ENCODE results near the gene KRTAP10-4.
"Not testable (repeated sequence)": the region's sequence is repeated elsewhere in the genome, so short reads cannot be mapped to it uniquely, and the experiment has no call there.

Gene KRTAP10-4

DNA sequence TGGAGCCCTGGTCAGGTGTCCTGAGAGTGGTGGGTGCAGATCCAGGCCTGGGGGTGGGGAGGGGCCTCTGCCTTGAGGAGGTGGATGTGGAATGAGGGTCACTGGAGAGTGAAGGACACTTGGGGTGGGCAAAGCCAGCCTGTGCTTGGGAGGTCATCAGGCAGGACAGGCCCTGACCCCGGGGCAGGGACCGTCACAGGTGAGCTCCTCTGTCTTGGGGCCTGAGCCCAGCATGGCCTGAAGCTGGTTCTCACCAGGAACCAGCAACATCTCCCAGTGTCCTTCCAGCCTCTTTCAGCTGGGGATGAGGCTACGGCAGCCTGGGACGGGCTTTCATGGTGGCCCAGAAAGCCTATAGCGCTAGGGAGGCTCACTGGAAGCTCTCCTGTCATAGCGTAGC lies 21.4 kb upstream of the KRTAP10-4 start:
- in situ Hi-C loops (cut with MboI; ENCODE audit: low sequenced_read_pairs, unreplicated experiment) = no loop called here
- DNase-seq (ENCODE audit: low spot score) = no peak
- TF ChIP-seq, protein P1, sequence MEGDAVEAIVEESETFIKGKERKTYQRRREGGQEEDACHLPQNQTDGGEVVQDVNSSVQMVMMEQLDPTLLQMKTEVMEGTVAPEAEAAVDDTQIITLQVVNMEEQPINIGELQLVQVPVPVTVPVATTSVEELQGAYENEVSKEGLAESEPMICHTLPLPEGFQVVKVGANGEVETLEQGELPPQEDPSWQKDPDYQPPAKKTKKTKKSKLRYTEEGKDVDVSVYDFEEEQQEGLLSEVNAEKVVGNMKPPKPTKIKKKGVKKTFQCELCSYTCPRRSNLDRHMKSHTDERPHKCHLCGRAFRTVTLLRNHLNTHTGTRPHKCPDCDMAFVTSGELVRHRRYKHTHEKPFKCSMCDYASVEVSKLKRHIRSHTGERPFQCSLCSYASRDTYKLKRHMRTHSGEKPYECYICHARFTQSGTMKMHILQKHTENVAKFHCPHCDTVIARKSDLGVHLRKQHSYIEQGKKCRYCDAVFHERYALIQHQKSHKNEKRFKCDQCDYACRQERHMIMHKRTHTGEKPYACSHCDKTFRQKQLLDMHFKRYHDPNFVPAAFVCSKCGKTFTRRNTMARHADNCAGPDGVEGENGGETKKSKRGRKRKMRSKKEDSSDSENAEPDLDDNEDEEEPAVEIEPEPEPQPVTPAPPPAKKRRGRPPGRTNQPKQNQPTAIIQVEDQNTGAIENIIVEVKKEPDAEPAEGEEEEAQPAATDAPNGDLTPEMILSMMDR (IDR thresholded peaks at IDR 0.05; ENCODE audit: borderline replicate concordance, control extremely low read depth, extremely low read depth, insufficient read depth, missing control alignments) = no peak

DNA sequence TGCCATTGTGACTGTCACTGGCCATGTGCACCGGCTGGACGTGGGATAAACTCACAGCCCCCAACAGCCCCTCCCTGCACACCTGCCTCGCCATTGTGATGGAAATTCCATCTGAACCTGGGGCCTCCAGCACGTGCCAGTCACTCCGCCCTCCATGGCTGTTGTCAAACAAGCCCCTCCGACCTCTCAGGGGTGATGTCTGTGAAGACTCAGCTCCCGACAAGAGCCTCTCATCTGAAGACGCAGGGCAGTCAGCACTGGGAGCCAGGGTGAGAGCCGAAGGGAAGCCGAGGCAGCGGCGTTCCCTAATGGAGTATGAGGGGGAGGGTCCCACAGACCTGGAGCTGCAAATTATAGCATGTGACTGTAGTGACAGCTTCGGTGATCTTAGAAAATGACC lies 20.8 kb upstream of the KRTAP10-4 start:
- DNase-seq (ENCODE audit: low spot score) = no peak
- TF ChIP-seq, protein P1 (IDR thresholded peaks at IDR 0.05; ENCODE audit: borderline replicate concordance, control extremely low read depth, extremely low read depth, insufficient read depth, missing control alignments) = no peak
- in situ Hi-C loops (cut with MboI; ENCODE audit: low sequenced_read_pairs, unreplicated experiment) = no loop called here

DNA sequence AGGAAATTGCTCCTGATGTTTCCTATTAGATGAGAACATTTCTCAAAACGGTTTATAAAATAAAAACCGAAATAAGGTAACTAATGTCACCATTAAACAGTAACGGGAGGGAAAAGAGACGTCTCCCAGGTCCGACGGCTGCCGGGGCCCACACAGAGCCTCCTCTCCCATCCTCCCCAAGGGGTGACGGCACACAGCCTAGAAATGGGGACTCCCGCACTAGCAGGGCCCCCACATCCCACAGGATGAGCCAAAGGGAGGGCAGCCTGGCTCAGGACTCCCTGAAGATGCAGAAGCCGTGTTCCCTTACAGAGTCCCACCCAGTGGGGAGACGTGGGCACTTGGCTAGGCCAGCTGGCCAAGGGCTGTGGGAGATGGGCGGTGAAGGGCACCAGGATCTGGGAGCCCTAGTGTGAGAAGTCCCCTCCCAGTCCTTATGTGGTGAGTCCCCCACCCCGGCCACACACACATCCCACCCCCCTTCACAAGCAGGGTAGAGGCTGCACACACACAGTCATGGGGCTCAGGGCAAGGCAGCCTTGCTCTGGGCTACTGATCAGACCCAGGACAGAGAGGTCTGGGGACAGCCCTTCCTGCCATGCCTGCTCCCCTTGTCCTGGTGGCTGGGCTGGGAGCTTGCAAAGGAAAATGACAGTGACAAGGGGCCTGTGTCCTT lies 18.2 kb upstream of the KRTAP10-4 start:
- in situ Hi-C loops (cut with MboI; ENCODE audit: low sequenced_read_pairs, unreplicated experiment) = no loop called here
- TF ChIP-seq, protein P1 (IDR thresholded peaks at IDR 0.05; ENCODE audit: borderline replicate concordance, control extremely low read depth, extremely low read depth, insufficient read depth, missing control alignments) = no peak
- DNase-seq (ENCODE audit: low spot score) = no peak

DNA sequence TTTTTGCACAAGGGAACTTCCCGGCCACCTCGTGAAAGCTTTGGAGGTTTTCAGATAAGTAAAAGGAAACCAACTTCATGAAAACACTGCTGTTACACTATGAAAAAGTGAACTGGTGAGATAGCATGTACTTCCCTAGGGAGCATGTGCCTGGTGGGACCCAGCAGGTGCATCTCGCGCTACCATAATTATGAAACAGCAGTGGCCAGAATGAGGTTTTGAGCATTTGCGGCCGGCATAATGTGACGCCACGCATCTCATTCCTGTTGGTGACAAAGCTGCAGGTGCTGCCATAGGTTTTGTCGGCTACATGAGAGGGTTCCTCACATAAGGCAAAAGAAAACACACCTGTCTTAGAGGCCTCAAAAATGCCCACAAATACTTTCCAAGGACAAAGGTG lies 16.6 kb upstream of the KRTAP10-4 start:
- DNase-seq (ENCODE audit: low spot score) = no peak
- TF ChIP-seq, protein P1 (IDR thresholded peaks at IDR 0.05; ENCODE audit: borderline replicate concordance, control extremely low read depth, extremely low read depth, insufficient read depth, missing control alignments) = no peak
- in situ Hi-C loops (cut with MboI; ENCODE audit: low sequenced_read_pairs, unreplicated experiment) = no loop called here

DNA sequence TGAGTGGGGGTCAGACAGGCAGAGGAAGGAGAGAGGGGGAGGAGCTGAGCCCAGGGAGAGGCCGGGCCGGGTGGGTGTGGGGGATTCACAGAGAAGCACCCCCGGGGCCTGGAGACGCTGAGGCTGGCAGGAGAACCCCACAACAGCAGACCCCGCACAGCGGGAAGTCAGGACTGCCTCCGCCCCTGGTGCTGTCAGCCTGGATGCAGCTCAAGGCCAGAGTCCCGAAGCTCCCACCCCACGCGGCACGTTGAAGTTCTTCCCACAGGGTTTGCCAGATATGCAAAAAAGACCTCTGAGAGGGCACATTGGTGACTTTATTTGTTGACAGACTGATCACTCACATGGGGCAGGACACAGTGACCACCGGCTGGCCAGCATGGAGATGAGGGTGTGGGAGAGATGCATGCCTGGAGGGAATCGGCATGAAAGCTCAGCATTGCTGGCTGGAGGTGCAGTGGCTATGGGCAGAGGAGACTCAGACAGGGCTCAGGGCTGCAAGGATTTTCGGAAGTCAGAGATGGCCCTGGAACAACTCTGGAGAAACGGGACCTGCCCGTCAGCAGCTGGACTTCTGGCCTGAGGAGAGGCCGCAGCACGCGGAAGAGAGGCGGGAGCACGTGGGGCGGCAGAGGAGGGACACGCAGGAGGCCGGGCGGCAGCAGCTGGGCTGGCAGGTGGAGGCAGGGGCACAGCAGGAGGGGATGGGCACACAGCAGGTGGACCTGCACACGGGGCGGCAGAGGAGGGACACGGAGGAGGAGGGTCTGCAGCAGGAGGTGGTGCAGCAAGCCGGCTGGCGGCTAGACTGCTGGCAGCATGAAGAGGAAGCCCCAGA lies 15.8 kb upstream of the KRTAP10-4 start:
- TF ChIP-seq, protein P1 (IDR thresholded peaks at IDR 0.05; ENCODE audit: borderline replicate concordance, control extremely low read depth, extremely low read depth, insufficient read depth, missing control alignments) = no peak
- no peak for DNase-seq (ENCODE audit: low spot score)
- in situ Hi-C loops (cut with MboI; ENCODE audit: low sequenced_read_pairs, unreplicated experiment) = no loop called here

DNA sequence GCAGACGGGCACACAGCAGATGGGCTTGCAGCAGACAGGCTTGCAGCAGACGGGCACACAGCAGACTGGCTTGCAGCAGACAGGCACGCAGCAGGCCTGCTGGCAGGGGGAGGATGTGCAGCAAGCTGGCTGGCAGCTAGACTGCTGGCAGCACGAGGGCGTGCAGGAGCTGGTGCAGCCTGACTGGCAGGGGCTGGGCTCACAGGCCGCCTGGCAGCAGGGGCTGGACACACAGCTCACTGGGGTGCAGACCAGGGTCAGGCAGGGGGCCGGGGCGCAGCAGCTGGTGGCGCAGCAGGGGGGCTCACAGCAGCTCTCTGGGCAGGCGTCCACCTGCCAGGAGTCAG lies 15.2 kb upstream of the KRTAP10-4 start:
- in situ Hi-C loops (cut with MboI; ENCODE audit: low sequenced_read_pairs, unreplicated experiment); DNase-seq (ENCODE audit: low spot score): not testable (repeated sequence)

DNA sequence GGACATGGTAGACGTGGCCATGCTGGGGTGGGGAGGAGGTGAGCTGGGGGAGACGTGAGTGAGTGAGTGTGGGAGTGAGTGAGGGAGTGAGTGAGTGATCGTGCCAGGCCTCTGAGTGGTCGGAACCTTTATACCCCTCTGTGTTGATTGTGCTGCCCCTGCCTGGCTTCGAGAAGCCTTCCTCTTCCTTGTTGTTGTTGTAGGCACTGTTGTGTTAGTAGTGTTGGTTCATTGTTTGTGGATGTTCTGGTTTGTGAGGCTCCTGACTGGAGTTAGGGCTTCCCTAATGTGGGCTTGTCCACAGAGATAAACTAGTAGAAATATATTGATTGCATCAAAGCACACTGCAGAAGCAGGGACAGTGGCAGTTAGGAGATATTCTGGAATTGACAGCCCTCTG lies 14.8 kb upstream of the KRTAP10-4 start, which contains the start of gene KRTAP10-3:
KRTAP10-3 (minus strand) TSS at position 101 of the 400 bp plus-strand sequence; CDS start at position 21, 80 bp downstream.
- DNase-seq (ENCODE audit: low spot score) = no peak
- in situ Hi-C loops (cut with MboI; ENCODE audit: low sequenced_read_pairs, unreplicated experiment) = no loop called here
- TF ChIP-seq, protein P1 (IDR thresholded peaks at IDR 0.05; ENCODE audit: borderline replicate concordance, control extremely low read depth, extremely low read depth, insufficient read depth, missing control alignments) = no peak
